HG03378 (cell line): ENCODE measurements around the gene RAB11FIP3.

Experiments used
- ATAC-seq: cut with Tn5 transposase; IDR thresholded peaks from one replicate; pipeline ENCODE4 v1.9.1; 2021; ENCODE audit warnings: mild to moderate bottlenecking, moderate library complexity; ENCODE audit not compliant: unreplicated experiment

Gene RAB11FIP3

GRCh38 chr16:528111-529011 is 102.9 kb downstream of the RAB11FIP3 start:
- ATAC-seq, result no peak

GRCh38 chr16:529012-529575 is 103.6 kb downstream of the RAB11FIP3 start:
- ATAC-seq, result no peak

GRCh38 chr16:530111-530817 is 104.8 kb downstream of the RAB11FIP3 start:
- ATAC-seq, result no peak

- ATAC-seq, result no peak
Observed at GRCh38 chr16:531494-532125, 106.2 kb downstream of the RAB11FIP3 start.

- ATAC-seq, result no peak
Observed at GRCh38 chr16:533391-534123, 108.1 kb downstream of the RAB11FIP3 start.

GRCh38 chr16:534135-534534 is 108.7 kb downstream of the RAB11FIP3 start:
- ATAC-seq, result no peak

GRCh38 chr16:534856-535445 is 109.5 kb downstream of the RAB11FIP3 start:
- no peak for ATAC-seq

GRCh38 chr16:535446-536405 is 110.3 kb downstream of the RAB11FIP3 start:
- no peak for ATAC-seq

- ATAC-seq, result no peak
Observed at GRCh38 chr16:536746-537145, 111.3 kb downstream of the RAB11FIP3 start.

- ATAC-seq, result no peak
Observed at GRCh38 chr16:537415-538335, 112.2 kb downstream of the RAB11FIP3 start.

GRCh38 chr16:539901-540530 is 114.6 kb downstream of the RAB11FIP3 start:
- ATAC-seq, result no peak

- no peak for ATAC-seq
Observed at GRCh38 chr16:540645-541340, 115.3 kb downstream of the RAB11FIP3 start.

GRCh38 chr16:543301-544164 is 118.1 kb downstream of the RAB11FIP3 start:
- no peak for ATAC-seq

GRCh38 chr16:544517-544916 is 119.1 kb downstream of the RAB11FIP3 start:
- no peak for ATAC-seq

- no peak for ATAC-seq
Observed at GRCh38 chr16:546909-547770, 121.7 kb downstream of the RAB11FIP3 start.
